GM12874 (cell line): Measurements from ENCODE around the gene HEXD.

Experiments
- CTCF ChIP-seq: IDR thresholded peaks from 2 replicates; pipeline ENCODE4 v1.5.1; 2011; ENCODE audit warnings: low read depth, mild to moderate bottlenecking, control low read depth, low read length, moderate library complexity; ENCODE audit not compliant: insufficient read depth

HEXD gene

GRCh38 chr17:82373731-82374625 is 44.2 kb upstream of the HEXD start:
- TF ChIP-seq CTCF = no peak

DNA sequence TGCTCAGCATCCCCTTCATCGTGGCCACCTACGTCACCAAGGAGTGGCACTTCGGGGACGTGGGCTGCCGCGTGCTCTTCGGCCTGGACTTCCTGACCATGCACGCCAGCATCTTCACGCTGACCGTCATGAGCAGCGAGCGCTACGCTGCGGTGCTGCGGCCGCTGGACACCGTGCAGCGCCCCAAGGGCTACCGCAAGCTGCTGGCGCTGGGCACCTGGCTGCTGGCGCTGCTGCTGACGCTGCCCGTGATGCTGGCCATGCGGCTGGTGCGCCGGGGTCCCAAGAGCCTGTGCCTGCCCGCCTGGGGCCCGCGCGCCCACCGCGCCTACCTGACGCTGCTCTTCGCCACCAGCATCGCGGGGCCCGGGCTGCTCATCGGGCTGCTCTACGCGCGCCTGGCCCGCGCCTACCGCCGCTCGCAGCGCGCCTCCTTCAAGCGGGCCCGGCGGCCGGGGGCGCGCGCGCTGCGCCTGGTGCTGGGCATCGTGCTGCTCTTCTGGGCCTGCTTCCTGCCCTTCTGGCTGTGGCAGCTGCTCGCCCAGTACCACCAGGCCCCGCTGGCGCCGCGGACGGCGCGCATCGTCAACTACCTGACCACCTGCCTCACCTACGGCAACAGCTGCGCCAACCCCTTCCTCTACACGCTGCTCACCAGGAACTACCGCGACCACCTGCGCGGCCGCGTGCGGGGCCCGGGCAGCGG is 43.4 kb upstream of the HEXD start:
- no peak for TF ChIP-seq CTCF

DNA sequence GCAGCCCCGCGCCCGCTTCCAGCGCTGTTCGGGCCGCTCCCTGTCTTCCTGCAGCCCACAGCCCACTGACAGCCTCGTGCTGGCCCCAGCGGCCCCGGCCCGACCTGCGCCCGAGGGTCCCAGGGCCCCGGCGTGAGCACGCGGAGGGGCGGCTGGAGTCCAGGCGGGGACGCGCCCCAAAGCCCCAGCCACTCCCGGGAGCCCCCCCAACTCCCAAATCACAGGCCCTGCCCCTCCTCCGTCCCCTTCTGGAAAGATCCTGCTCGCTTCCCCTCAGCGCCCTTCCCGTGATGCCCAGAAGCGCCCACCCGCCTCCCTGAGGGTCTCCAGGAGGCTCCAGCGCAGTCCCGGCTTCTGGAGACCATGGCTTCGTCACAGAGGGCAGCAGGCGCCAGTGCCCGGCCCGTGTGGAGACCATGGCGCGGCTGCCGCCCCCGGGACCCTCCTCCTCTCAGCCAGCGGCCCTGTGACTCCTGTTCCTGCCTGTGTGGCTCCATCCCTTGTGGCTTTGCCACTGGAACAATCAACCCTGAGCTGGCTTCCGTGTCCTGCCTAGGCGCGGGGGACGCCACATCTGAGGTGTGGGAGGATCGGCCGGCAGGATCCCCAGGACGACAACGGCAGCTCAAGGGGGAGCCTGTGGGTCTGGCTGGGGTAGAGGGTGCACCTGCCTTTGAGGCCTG is 42.6 kb upstream of the HEXD start:
- no peak for TF ChIP-seq CTCF

- TF ChIP-seq CTCF = no peak
Measured at GRCh38 chr17:82376042-82376730, 42.0 kb upstream of the HEXD start.

GRCh38 chr17:82377924-82378740 is 40.0 kb upstream of the HEXD start:
- TF ChIP-seq CTCF = no peak

DNA sequence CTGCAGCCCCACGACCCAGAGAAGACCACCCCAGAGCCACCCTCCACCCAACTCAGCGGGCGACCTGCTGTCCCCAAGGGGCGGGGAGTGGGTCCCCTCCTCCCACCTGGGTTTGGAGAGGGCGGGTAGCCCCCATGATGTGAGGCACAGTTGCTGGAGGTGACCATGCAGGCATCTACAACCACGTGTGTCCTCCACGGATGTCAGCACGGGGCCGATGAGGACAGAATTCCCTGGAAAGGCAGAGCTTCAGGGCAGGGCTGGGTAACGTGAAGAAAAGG is 39.5 kb upstream of the HEXD start:
- no peak for TF ChIP-seq CTCF
